D721Med (cell line): ENCODE results near the gene CKAP2L.
"Not testable (repeated sequence)": the region's sequence is repeated elsewhere in the genome, so short reads cannot be mapped to it uniquely, and the experiment has no call there.

Source experiments
- DNase-seq: peaks from one replicate; pipeline ENCODE4 v3.0.0; 2011; ENCODE audit warnings: low spot score; ENCODE audit not compliant: insufficient read length
- FAIRE-seq: peaks from 2 replicates; lab custom pipeline; 2011; peaks lifted over from hg19 to GRCh38; lab: Jason Lieb, UNC
- CTCF ChIP-seq: IDR thresholded peaks from 2 replicates; pipeline ENCODE4 v1.5.1; 2012; ENCODE audit warnings: mild to moderate bottlenecking, control low read depth; ENCODE audit not compliant: insufficient read depth; ENCODE audit errors: missing control alignments

The CKAP2L gene

GRCh38 chr2:112720785-112721184, 43.6 kb downstream of the CKAP2L start, which contains the start of gene NT5DC4:
TSS of gene NT5DC4 (plus strand) at chr2:112721020. CDS start at chr2:112721080, 60 bp downstream.
- TF ChIP-seq CTCF: no peak
- FAIRE-seq (no peak), DNase-seq (no peak)

- no peak for TF ChIP-seq CTCF
- FAIRE-seq (no peak), DNase-seq (no peak)
Measured at GRCh38 chr2:112718863-112719370, 45.5 kb downstream of the CKAP2L start.

DNA sequence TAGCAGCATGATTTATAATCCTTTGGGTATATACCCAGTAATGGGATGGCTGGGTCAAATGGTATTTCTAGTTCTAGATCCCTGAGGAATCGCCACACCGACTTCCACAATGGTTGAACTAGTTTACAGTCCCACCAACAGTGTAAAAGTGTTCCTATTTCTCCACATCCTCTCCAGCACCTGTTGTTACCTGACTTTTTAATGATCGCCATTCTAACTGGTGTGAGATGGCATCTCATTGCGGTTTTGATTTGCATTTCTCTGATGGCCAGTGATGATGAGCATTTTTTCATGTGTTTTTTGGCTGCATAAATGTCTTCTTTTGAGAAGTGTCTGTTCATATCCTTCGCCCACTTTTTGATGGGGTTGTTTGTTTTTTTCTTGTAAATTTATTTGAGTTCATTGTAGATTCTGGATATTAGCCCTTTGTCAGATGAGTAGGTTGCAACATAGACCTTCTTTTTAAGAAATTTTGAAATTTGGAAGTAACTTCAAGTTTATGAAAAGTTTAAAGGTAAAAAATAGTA, 47.5 kb downstream of the CKAP2L start:
- not testable (repeated sequence) for FAIRE-seq, DNase-seq

- FAIRE-seq, DNase-seq: not testable (repeated sequence)
Measured at GRCh38 chr2:112716094-112716493, 48.3 kb downstream of the CKAP2L start.

GRCh38 chr2:112714836-112715631, 49.4 kb downstream of the CKAP2L start:
- FAIRE-seq (no peak), DNase-seq (no peak)
- no peak for TF ChIP-seq CTCF

DNA sequence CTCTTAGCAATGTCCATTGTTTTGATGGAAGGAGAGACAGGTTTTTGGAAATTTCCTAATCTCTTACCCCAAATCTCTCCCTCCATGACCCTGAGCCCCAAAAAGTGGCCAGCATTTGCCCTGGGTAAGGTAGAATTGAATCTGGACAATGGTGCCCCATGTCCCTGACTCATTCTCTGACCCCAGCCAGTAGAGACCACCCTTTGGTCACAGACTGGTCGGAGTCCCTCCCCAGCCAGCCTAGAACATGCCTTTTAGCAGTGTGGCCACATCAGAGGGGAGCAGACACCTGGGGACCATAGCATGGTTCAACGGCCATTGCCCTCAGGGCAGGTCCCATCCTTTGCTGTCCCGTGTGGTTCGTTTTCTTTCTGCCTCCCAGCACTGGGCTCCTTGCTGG, 50.1 kb downstream of the CKAP2L start:
- FAIRE-seq (no peak), DNase-seq (no peak)
- no peak for TF ChIP-seq CTCF

DNA sequence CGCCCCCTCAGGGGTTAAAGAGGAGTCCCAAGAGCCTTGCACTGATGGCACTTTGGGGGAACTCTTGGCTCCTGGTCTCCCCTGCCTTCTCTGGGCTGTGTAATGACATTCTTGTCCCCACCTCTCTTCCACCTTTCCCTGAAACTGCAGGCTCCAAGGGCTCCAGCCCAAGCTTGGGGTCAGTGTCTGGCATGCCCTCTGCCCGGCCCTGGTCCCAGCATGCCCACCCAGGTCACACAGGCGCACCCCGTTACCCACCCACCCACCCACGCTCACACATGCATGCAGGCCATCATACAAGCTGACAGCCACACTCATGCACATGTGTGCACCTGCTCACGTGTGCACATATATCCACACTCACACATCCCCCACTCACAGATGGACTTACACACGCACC, 50.5 kb downstream of the CKAP2L start:
- TF ChIP-seq CTCF: no peak
- FAIRE-seq (no peak), DNase-seq (no peak)

DNA sequence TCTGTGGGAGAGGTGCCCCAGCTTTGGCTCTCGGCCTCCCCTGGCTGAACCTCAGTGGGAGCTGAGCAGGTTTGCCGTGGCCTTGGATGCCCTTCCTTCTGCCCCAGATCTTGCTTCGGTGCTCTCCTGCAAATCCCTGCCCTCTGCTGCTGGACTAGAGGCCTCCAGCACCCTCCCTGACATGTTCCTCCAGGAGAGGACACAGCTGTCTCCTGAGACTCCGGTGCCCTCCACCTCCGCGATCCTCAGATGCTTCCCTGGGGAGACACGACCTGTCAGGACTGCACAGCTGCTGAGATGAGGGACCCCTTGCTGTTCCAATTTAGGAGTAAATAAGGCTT, 50.9 kb downstream of the CKAP2L start:
- FAIRE-seq (no peak), DNase-seq (no peak)
- no peak for TF ChIP-seq CTCF
